ENCODE measurements around the gene IFNL3.

Gene IFNL3

DNA sequence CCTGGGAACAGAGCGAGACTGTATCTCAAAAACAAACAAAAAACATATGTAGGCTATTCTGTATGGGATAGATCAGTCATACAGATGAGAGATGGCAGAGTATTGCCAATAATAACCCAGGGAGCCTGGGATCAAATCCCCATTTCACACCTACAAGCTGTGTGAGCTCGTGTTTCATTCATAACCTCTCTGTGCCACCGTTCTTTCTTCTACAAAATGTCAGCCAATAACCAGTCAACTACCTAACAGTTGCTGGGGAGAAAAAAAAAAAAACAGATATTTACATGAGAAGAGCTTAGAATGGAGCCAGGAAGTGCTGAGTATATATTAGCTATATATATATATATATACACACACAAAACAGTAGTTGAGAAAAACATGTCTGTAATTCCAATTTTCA lies 16.9 kb upstream of the IFNL3 start:
- TF ChIP-seq, protein P1, sequence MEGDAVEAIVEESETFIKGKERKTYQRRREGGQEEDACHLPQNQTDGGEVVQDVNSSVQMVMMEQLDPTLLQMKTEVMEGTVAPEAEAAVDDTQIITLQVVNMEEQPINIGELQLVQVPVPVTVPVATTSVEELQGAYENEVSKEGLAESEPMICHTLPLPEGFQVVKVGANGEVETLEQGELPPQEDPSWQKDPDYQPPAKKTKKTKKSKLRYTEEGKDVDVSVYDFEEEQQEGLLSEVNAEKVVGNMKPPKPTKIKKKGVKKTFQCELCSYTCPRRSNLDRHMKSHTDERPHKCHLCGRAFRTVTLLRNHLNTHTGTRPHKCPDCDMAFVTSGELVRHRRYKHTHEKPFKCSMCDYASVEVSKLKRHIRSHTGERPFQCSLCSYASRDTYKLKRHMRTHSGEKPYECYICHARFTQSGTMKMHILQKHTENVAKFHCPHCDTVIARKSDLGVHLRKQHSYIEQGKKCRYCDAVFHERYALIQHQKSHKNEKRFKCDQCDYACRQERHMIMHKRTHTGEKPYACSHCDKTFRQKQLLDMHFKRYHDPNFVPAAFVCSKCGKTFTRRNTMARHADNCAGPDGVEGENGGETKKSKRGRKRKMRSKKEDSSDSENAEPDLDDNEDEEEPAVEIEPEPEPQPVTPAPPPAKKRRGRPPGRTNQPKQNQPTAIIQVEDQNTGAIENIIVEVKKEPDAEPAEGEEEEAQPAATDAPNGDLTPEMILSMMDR (IDR thresholded peaks at IDR 0.05; ENCODE audit: low read depth, low read length) = no peak
- no peak for DNase-seq (ENCODE audit: extremely low read depth, low read depth)

DNA sequence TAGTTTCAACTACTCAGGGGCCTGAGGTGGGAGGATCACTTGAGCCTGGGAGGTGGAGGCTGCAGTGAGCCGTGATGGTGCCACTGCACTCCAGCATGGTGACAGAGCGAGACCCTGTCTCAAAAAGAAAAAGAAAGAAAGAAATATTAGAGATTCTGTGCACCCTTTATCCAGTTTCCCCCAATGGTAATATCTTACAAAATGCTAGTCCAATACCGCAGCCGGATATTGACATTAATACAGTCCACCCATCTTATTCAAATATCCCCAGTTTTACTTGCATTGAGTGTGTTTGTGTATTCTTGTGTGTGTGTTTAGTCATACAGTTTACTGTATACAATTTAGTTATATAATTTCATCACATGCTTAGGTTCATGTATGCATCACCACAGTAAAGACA lies 12.4 kb upstream of the IFNL3 start:
- no peak for DNase-seq (ENCODE audit: extremely low read depth, low read depth)
- TF ChIP-seq, protein P1 (IDR thresholded peaks at IDR 0.05; ENCODE audit: low read depth, low read length) = no peak

DNA sequence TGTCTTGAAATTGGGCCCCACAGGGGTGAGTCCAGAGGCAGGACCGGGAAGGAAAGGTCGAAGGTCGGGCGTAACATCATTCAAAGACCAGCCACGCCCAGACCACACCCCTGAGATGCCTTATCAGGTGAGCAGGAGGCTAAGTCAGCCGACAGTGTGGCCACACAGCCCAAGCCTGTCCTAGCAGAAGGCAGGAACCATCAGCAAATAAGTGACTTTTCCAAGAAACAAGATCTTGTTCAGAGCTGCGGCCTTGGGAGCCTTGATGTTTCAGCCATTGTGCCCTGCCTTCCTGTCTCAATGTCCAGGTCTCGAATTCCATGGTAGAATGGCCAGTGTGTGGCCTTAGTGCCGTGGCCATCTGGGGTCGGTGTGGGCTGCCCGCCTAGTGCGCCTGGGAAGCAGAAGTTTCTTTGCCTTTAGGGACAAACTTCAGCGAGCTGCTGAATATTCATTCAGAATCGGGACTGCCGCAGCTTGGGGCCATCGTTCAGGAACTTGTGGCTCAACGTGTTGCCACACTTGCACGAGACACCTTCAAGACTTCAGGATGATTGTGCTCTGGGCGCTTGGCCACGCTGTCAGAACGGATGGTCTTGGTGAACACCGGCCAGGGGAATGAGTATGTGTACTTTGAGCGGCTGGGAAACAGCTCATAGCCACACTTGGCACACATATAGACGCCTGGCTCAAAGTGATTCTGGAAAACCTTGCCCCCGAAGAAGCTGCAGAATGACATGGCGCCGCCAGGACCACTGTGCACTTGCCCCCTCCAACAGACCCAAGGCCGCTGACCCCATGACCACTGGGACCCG lies 9.9 kb upstream of the IFNL3 start:
- TF ChIP-seq, protein P1 (IDR thresholded peaks at IDR 0.05; ENCODE audit: low read depth, low read length) = no peak
- no peak for DNase-seq (ENCODE audit: extremely low read depth, low read depth)

DNA sequence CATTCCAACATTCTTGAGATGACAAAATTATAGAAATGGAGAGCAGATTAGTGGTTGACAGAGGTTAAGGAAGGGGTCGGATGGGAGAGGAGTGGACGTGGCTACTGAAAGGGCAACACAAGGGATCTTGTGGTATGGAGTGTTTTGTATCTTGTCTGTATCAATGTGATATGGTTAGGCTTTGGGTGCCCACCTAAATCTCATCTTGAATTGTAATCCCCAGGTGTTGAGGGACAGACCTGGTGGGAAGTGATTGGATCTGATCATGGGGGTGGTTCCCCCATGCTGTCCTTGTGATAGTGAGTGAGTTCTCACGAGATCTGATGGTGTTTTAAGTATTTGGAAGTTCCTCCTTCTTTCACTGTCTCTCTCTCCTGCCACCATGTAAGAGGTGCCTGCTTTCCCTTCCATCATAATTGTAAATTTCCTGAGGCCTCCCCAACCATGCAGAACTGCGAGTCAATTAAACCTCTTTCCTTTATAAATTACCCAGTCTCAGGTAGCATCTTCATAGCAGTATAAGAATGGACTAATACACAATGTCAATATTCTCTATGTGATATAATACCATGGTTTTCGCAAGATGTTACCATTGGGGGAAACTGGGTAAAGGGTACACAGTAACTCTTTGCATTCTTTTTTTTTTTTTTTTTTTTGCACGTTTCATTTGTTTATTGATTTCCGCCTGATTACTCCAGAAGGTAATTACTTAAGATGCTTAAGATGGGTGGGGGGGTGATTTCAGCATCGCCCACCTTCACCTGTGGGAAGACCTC lies 8.8 kb upstream of the IFNL3 start:
- TF ChIP-seq, protein P1 (IDR thresholded peaks at IDR 0.05; ENCODE audit: low read depth, low read length) = no peak
- no peak for DNase-seq (ENCODE audit: extremely low read depth, low read depth)

DNA sequence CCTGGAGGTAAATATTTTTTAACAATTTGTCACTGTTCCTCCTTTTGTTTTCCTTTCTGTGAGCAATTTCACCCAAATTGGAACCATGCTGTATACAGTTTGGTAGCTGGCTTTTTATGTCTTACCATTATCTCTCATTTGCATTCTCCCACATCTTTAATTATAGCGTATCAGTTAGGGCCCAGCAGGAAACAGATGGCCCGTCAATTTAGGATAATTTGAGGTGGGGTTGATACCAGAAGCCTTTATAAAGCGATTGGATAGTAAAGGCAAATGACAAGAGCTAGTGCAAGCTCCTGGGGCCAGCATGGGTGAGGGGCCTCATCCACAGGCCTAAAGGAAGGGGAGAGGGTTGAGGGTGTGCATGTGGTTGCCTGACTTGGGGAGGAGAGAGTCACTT lies 7.7 kb upstream of the IFNL3 start:
- TF ChIP-seq, protein P1 (IDR thresholded peaks at IDR 0.05; ENCODE audit: low read depth, low read length) = no peak
- no peak for DNase-seq (ENCODE audit: extremely low read depth, low read depth)

DNA sequence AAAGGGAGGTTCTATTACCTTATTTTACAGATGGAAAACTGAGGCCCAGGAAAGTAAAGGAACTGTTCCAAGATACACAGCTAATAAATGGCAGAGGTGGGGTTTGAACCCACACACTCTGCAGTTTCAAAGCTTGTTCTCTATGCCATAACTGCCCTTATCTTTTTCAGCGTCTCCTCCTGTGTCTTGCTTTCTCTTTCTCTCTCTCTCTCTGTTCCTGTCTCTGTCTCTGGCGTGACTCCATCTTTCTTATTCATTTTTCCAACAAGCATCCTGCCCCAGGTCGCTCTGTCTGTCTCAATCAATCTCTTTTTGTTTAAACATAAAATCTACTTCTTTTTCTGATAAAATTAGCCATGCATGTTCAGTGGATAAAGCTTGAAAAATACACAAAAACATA lies 7.0 kb upstream of the IFNL3 start:
- TF ChIP-seq, protein P1 (IDR thresholded peaks at IDR 0.05; ENCODE audit: low read depth, low read length) = no peak
- no peak for DNase-seq (ENCODE audit: extremely low read depth, low read depth)

DNA sequence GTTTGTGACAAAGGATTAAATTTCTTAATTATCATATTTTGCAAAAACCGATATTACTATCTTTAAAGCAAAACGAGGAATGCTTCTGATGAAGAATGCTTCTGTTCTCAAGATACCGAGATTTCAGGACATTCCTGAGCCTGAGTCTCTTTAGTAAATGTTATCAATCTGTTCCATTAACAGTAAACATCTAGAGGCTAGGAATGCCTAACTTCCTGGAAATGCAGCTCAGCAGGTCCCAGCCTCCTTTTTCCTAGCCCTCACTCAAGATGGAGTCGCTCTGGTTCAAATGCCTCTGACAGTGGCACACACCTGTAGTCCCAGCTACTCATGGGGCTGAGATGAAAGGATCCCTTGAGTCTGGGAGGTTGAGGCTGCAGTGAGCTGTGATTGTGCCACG lies 6.3 kb upstream of the IFNL3 start:
- TF ChIP-seq, protein P1 (IDR thresholded peaks at IDR 0.05; ENCODE audit: low read depth, low read length) = no peak
- DNase-seq (ENCODE audit: extremely low read depth, low read depth) = no peak
